GM19043 (cell line): Measurements from ENCODE around the gene ZBTB20.

Source experiments
- ATAC-seq: cut with Tn5 transposase; IDR thresholded peaks from one replicate; pipeline ENCODE4 v1.9.1; 2021; ENCODE audit warnings: low read depth; ENCODE audit not compliant: unreplicated experiment

ZBTB20 gene

DNA sequence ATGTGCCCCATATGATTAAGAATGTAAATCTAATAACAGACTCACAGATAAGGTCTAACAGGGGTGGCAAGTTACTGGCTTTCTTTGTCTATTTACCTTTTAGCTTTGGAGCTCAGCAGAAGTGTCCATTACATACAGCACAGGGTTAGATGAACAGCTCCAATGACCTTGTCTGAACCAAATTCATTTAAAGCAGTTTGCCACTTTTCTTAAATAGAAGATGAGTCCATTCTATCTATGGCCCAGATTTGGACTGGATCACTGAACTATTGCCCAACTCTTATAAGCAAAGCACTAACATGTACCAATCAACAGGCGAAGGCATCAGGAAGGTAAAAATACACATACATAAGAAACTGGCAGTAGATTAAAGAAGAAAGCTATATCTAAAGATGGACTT, 638.9 kb downstream of the ZBTB20 start:
- ATAC-seq = no peak

DNA sequence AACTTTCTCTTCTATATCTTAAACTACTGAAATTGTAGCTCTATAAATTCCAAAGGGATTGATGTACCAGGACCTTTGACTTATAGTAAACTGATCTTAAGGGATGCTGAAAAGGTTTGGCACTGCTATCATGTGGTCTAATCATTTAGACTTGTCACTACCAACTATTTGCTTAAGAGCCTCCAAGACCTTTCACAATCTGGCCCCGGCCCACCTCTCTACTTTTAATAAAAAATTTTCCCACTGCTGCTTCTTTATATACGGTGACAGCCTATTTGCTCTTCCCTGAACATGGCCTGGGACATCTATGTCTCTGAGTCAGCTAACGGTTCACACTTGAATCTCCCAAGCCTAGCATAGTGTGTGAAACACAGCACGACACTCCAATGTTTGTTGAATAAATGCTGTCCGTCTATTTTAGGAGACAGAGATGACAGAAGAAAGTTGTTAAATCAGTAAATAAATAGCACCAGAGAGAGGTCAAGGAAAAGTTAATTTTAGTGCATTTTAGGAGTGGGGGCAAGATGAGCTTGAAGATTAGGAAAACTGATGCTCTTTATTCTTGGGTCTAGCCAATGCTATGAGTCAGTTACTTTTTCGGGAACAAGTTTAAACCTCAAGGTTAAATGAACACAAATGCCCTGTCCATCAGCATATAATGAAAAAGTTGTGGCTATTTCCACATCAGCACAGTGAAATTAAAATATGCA, 640.3 kb downstream of the ZBTB20 start:
- ATAC-seq = no peak

DNA sequence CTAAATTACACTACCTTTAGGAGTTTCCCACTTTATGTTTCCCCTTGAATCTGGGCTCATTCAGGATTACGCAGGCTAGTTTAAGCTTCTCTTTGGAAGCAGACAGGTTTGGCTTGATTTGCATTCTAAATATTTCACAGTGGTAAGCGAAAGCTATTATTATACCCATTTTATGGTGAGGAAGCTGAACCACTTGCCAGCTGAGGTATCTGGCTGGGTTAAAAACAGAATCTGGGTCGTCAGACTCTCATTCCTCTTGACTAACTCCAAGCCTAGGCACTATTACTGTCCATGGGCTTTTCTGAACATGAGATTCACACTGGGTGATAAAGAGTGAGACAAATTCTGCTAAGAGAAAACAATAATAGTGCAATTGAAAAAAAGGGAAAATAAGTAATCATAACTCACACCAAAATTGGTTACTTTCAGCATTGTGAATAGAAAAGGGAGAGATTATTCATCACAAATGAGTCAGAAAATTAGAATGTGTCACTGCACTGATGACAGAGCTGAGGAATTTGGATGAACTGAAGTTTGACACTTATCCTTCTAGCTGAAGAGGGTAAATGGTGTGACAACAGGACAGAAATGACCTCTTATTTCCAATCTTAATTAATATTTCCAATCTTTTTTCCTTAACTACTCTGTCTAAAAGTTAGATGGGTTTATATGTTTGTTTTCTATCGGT, 642.0 kb downstream of the ZBTB20 start:
- ATAC-seq = no peak

DNA sequence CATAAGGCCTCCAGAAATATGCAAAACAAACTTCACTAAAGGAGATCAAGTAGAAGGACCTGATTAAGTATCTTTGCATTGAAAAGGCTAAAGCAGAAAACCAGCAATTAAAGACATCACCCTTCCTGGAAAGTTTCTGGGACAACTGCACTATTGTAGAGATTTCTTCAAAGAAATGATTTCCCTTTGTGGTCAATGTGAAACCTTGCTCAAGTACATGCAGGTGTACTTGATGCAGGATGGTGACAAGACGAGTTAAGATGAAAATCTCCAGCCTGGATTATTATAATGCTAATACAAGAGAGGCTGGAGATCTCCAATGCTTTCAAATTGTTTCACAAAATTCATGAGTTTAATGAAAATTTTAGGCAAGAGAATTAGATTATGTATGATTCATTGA, 644.9 kb downstream of the ZBTB20 start:
- ATAC-seq = no peak

DNA sequence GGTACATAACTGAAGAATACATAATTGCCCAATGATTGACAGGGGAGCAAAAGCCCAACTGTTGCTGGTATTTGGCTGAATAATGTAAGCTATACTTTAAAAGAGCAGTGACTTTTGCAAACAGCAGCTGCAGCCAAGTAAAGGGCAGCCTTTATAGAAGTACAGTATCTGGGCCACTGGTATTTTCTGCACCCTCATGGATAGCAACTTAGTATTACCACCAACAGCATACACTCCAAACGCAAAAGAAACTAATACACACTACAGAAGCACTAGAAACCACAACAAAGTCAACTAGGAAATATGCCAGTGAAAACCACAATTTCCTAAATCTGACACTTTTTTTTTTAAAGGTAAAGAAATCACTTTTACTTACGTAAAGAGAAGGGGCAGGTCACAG, 647.1 kb downstream of the ZBTB20 start:
- peak; percentile 68 for ATAC-seq

DNA sequence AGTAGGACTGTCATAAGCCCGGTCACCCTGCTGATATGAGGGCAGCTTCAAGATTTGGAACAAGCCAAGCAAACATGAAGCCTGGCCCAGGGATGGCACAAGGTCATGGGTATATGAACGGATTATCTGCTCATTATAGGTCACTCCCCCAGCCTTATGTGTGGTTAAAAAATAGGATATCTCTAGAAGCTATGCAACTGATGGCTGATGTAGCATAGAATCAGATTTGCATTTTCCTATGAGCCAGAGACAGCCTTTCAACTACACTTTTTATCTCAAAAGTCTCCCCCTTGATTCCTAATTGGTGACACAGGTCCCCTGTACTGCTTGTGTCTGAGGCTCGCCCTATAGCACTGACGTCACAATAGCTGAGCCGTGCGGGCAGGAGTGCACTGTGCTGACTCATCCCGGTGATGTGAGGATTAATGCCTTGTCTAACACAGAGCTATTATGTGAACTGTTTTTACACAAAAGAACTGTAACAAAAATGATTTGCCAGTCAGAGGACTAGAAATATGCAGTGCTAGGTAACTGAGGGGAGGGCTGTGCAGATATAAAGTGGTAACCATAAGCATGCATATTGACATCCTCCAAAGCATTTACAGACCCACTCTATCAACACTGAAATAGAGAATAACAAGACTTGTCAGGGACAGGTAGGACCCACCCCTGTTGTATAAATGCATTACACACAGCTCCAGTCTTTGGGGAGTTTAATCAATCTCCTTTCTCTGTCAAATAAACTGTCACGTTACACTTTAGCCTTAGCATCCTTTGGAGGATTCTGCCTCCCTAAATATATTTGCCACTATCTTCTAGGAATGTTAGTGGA, 648.3 kb downstream of the ZBTB20 start:
- no peak for ATAC-seq

DNA sequence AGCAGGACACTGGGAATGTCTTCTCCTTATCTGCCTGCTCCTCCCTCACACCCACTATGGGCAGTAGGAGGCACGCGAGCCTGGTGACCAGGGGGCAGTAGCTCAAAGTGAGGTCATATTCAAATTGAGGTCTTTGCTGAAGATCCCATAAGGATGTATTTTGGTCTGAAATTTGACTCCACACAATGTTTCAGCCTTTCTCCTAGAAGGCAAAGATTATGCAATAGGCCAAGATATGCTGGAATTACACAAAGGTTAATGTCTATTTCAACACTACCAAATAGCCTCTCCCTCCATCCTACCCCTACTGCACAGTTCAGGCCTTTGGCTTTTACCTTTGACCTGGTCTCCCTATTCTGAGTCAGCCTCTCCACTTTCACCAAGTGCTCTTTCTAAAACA, 650.2 kb downstream of the ZBTB20 start:
- no peak for ATAC-seq

DNA sequence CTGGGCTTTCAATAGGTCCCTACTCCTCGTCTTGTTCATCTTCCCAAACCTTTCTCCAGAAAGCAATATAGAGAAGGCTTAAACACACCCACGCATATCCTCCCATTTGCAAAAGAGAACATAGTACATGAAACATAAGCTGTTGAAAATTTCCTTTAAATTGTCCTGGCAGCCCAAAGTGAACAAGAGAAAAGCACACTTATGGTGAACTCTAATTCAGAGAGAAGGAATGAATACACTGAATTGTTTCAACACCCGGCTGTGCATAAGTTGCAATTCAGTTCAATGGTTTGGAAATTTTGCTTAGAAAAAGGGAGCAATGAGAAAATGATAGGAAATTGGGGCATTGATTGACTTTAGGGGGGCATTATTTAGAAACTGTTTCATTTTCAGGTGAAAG, 650.6 kb downstream of the ZBTB20 start:
- no peak for ATAC-seq

DNA sequence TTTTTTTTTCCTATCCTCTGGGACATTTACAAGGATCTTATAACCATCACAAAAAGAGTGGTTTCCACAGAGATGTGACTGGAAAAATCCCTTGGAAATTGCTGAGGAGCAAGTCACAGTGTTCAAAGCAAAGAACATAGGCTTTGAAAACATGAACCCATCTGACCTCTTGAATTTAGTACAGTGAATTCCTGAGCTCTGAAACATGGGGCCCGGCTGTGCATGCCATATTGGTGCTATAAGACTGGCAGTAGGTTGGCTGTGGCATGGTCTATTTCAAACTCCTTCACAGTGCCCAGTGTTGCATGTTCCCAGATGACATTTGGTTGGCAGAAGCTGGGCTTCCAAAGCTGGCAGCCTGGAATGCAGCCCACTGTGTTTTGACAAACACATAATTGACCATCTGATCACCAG, 651.1 kb downstream of the ZBTB20 start:
- ATAC-seq = no peak

DNA sequence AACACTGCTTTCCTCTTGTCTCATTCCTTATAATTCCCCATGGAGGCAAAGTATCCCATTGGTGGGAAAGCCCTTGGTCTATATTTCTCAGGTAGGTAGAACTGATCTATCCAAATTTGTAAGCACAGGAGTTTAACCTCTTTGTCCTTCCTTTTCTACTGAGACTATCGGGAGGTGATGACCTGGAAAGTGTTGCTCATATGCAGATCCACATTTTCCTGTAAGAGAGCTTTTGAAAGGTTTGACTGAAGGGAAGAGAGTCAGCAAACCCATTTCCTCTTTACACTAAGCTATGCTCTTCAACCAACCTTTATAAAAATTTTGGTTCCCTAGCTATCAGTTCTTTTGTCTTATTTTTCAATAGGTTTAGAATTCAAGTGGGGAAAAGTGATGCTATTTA, 652.6 kb downstream of the ZBTB20 start:
- ATAC-seq = no peak

DNA sequence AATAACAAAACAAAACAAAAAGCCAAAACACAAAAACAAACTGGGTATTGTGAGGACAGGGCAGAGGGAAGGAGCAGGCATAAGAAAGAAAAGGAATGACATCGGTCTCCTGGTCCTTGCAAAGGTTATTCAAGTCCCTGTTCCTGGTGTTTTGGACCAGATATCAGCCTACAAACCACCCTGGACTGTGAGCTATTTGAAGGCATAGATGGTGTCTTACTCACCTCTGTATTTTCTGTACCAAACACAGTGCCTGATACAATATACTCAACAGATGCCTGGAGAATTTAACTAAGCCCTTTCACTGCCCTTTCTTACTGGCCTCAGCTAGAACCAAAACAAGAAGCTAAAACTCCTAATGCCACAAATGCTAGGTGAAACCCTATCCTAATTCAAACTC, 656.3 kb downstream of the ZBTB20 start:
- ATAC-seq = no peak

DNA sequence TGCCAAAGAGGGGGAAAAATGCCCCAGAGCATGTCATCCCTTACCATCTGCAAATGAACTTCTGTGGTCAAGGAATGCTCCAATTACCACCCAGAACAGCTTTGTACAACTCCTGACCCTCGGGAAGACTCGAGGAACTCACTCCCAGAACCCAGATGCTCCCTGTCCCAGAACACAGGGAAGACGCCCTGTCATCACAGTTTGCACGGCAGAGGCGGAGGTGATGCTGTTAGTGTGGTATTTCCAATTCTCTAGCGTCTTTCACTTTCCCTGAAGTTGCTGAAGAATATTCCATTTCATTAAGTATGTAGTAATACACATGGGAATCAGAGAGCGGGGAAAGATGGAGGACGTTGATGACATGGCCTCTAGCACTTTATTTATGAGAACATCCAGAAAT, 659.6 kb downstream of the ZBTB20 start:
- no peak for ATAC-seq

DNA sequence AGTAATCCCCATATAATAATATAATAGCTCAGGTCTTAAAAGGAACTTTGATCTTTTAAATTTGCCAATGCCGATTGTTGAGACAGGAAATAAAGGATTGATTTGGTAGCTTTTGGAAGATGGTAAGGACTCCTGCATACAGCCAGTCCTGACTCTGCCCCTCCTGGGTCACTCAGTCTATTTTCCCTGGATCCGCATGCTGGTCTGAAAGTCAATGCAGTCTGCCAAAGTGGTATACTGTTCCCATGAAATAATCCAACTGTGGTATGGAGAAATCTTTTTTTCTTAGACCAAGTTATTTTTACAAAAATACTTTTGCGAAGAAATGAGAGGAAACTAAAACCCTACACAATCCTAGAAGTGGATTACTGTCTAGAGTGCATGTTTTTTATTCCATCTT, 662.2 kb downstream of the ZBTB20 start:
- no peak for ATAC-seq

DNA sequence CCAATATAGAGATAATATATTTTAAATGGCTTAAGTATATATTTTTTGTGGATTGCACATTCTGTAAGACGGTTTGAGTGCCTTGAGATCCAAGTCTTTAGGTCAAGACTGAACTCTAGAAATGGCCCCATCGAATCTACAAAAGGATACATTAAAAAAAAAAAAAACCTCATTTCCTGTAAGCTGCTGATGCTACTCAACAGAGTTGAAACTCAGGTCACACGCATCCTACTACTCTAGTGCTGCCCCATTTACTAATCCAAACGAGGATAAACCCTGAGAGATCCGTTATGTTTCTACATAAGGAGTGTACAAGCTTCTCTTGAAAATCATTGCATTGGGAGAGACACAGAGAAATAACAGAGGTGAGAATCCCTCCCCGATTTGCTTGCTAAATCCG, 666.0 kb downstream of the ZBTB20 start:
- ATAC-seq = no peak

DNA sequence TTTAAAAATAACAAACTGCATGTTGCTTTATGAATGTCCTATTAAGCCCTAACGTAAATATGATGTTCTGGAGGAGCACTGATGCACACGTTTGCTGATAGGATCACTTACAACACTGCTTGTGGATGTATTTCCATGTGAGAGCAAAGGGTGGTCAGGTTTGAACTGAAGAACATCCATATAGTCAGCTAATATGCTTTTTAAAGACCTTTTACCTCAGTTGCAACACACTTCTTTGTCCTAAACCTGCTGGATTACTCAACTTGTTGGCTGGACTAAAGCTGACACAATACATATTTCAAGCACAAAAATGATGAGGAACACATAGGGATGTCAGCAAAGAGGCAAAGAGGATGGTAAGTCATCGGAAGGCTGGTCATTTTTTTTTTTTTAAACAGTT, 666.6 kb downstream of the ZBTB20 start:
- no peak for ATAC-seq

DNA sequence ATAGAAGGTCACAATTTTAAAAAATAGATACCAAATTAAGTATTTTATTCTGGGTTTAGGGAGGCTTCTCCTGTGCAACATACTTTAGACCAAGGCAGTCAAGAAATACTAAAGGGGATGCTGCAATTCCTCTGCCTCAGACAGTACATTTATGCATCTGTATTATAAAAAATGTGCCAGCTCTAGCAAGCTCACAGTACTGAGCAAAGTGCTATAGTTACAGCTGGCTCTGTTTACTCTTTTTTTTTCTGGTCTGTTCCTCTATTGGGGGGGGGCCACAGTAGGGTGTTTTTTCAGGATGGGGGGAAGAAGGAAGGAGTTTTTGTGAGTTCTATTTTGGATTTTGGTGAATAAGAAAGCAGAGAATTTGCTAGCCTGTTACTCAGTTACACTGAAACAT, 668.3 kb downstream of the ZBTB20 start:
- ATAC-seq = no peak

DNA sequence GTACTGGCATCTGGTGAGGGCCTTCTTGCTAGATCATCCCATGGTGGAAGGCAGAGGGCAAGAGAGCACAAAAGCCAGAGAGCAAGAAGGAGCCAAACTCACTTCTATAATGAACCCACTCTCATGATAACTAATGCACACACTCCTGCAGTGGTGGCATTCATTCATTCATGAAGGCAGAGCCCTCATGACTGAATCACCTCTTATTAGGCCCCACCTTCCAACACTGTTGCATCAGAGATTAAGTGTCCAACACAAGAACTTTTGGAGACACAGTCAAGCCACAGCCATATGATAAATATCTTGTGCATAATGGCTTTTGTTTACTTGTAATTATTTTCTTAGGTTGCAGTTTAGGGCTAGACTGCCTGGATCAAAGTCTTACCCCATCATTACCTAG, 670.6 kb downstream of the ZBTB20 start:
- ATAC-seq = no peak

DNA sequence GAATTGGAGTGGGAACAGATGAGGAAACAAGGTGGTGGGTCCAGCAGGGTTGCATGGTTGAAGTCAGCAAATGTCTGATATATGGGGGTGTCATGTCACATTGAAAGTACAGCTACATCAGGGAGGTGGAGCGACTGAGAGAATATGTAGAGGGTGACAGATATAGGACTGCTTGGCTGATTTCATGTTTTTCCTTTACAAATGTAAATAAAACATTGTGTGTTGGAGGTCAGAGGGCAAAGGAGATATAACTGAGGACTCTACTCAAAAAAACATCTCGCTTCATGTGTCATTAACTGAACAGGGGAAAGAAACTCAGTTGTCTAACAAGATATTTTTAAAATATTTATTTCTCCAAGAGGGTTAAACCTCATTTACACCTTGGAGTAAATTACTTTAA, 675.6 kb downstream of the ZBTB20 start:
- no peak for ATAC-seq

DNA sequence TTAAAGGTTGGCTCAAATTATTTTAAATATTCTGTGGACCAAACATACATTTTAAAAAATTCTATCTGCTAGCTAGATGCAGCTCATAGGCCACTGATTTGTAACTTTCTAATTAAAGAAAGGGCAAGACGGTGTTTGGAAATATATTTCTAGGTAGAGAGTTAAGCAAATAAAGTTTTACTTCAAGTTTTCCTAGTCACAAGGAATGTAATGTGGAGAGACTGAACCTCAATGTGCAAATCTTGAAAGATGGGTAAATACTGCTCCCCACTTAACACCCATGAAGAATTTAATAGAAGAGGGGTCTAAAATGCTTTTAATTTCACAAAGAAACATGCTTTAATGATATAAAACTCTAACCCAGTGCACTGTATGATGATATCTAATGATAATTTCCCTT, 678.0 kb downstream of the ZBTB20 start:
- no peak for ATAC-seq

DNA sequence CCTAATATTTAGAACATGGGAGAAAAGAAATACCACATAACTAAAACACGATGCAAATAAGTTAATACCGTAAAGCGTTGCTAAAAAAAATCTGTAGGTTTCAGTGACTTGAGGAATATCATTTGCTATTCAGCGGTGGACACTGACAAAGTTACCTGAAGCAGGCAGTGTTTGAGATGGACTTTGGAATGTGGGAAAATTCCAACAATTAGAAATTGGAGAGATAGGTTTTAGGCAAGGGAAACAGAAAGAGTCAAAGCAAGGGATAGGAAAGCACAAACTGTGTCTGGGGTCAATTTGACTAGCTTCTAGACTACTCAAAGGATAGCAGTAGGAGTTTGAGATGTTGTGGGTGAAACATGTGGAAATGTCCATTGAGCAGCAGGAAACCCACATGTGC, 680.3 kb downstream of the ZBTB20 start:
- no peak for ATAC-seq

DNA sequence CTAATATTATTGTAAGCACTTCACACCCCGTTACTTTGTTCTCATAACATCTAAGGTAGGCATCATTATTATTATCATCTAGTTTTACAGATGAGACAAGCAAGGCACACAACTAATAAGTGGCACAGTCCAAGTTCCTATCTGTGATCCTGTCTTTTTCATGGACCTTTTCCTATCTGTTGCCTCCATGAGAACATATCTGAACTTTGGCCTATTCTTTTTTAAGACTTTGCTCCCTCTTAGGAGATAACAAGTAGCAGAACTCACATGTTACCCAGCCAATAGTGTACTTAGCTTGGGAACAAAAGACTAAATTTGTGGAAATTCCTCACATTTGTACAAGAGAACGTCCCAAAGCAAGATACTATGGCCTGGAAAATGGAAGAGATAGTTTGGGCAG, 680.8 kb downstream of the ZBTB20 start:
- ATAC-seq = no peak

DNA sequence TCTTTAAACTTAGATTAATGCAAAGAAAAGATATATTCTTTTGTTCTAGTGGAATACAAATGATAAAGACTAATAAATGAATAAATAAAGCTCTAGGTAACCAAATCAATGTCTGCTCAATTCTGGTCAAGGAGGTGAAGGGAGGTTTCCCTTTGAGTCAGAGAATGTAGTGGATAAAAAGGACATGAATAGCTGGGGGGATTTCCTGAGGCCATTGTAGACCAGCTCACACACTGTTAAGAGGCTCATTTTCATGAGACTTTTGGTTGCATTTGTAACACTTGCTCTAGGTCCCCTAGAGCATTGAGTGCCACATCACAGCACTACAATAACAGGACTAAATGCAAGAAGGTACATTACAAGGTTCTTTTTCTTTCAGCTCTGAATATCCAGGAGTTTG, 682.5 kb downstream of the ZBTB20 start:
- peak; percentile 66 for ATAC-seq
